ENCODE measurements around the gene CEACAM19. TPM values are rescaled to one million over a fixed set of nuclear protein-coding genes. Genes with fewer than 3 reads are reported as not detected.
"Not testable (repeated sequence)": the region's sequence is repeated elsewhere in the genome, so short reads cannot be mapped to it uniquely, and the experiment has no call there.

CEACAM19 gene
- total and polyA plus RNA-seq, 10 donors = 1.0 to 6.8 (median 3.7) TPM

GRCh38 chr19:44706506-44707236, 35.4 kb downstream of the CEACAM19 start:
- TF ChIP-seq CTCF (IDR thresholded peaks at IDR 0.05 in 8 of 11, conservative IDR thresholded peaks at IDR 0.05 in 3 of 11) = no peak
- TF ChIP-seq POLR2A (IDR thresholded peaks at IDR 0.05) = no peak
- TF ChIP-seq POLR2AphosphoS5 (IDR thresholded peaks at IDR 0.05) = no peak
- H3K9me3 ChIP-seq = no peaks in the 10 kb centered on the region
- intact Hi-C loops (cut with DNase I; ENCODE audit: low total_unique reads) = no loop called here
- H3K4me3 ChIP-seq = no peak overlapping the region
- H3K4me1 ChIP-seq = peaks cover 0 to 12% (median 0%) of the 10 kb centered on the region in 6 donors
- no peak overlapping the region for H3K27ac ChIP-seq
- no peaks in the 10 kb centered on the region for H3K27me3 ChIP-seq (replicated peaks in 1 of 7)
- H3K36me3 ChIP-seq = no peaks in the 10 kb centered on the region
- 86 to 95% (median 89%) methylated on average over 6 of the region's 6 CpGs for WGBS, 5 donors
- no peak for DNase-seq

GRCh38 chr19:44707794-44708193, 36.5 kb downstream of the CEACAM19 start:
- Histone ChIP-seq H3K9me3 (no peaks in the 10 kb centered on the region), H3K27ac (no peak overlapping the region), H3K4me1 (peaks cover 0 to 12% (median 0%) of the 10 kb centered on the region in 6 donors), H3K4me3 (no peak overlapping the region), H3K27me3 (replicated peaks in 1 of 7) (no peaks in the 10 kb centered on the region), H3K36me3 (no peaks in the 10 kb centered on the region)
- WGBS, 5 donors = 90 to 95% (median 92%) methylated on average over 2 to 20 of the region's 20 CpGs
- TF ChIP-seq CTCF (IDR thresholded peaks at IDR 0.05 in 8 of 11, conservative IDR thresholded peaks at IDR 0.05 in 3 of 11) = no peak
- TF ChIP-seq POLR2A (IDR thresholded peaks at IDR 0.05) = no peak
- TF ChIP-seq POLR2AphosphoS5 (IDR thresholded peaks at IDR 0.05) = no peak
- intact Hi-C loops (cut with DNase I; ENCODE audit: low total_unique reads) = no loop called here
- no peak for DNase-seq

GRCh38 chr19:44708940-44709339, 37.7 kb downstream of the CEACAM19 start:
- intact Hi-C loops (cut with DNase I; ENCODE audit: low total_unique reads) = no loop called here
- no peaks in the 10 kb centered on the region for H3K36me3 ChIP-seq
- DNase-seq = no peak
- no peak overlapping the region for H3K4me3 ChIP-seq
- H3K4me1 ChIP-seq = peaks cover 0 to 12% (median 0%) of the 10 kb centered on the region in 6 donors
- no peak overlapping the region for H3K27ac ChIP-seq
- no peak for TF ChIP-seq CTCF (IDR thresholded peaks at IDR 0.05 in 8 of 11, conservative IDR thresholded peaks at IDR 0.05 in 3 of 11)
- TF ChIP-seq POLR2A (IDR thresholded peaks at IDR 0.05) = no peak
- TF ChIP-seq POLR2AphosphoS5 (IDR thresholded peaks at IDR 0.05) = no peak
- WGBS, 5 donors = 72 to 94% (median 79%) methylated on average over 4 to 5 of the region's 5 CpGs
- H3K9me3 ChIP-seq = no peaks in the 10 kb centered on the region
- H3K27me3 ChIP-seq (replicated peaks in 1 of 7) = no peaks in the 10 kb centered on the region

- H3K36me3 ChIP-seq; H3K27ac ChIP-seq; H3K4me3 ChIP-seq; DNase-seq; H3K27me3 ChIP-seq (replicated peaks in 1 of 7); intact Hi-C loops (cut with DNase I; ENCODE audit: low total_unique reads); H3K9me3 ChIP-seq: not testable (repeated sequence)
- peaks cover 0 to 12% (median 0%) of the 10 kb centered on the region in 6 donors for H3K4me1 ChIP-seq
- 57 to 95% (median 92%) methylated on average over 3 to 4 of the region's 4 CpGs for WGBS, 5 donors
Measured at GRCh38 chr19:44709434-44710266, 38.4 kb downstream of the CEACAM19 start.

Measured in spleen (tissue), 11 donors.